Stimulated activated CD8-positive, alpha-beta memory T cell treated with anti-CD3 and anti-CD28 coated beads, Interleukin-4, amount 100 ng/mL, for 48 hours (primary cell): Measurements from ENCODE around the gene OR51T1.
"Not testable (repeated sequence)": the region's sequence is repeated elsewhere in the genome, so short reads cannot be mapped to it uniquely, and the experiment has no call there.

Source experiments
- DNase-seq: peaks from one replicate; pipeline ENCODE4 v3.0.0-alpha.2; 2020

Gene OR51T1, protein sequence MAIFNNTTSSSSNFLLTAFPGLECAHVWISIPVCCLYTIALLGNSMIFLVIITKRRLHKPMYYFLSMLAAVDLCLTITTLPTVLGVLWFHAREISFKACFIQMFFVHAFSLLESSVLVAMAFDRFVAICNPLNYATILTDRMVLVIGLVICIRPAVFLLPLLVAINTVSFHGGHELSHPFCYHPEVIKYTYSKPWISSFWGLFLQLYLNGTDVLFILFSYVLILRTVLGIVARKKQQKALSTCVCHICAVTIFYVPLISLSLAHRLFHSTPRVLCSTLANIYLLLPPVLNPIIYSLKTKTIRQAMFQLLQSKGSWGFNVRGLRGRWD

GRCh38 chr11:4881860-4882500 lies at the start of gene OR51T1:
TSS of gene OR51T1 (plus strand) at chr11:4881900. CDS start at chr11:4881900, 0 bp downstream.
- no peak for DNase-seq

GRCh38 chr11:4839851-4840549 lies 41.7 kb upstream of the OR51T1 start:
- no peak for DNase-seq

DNA sequence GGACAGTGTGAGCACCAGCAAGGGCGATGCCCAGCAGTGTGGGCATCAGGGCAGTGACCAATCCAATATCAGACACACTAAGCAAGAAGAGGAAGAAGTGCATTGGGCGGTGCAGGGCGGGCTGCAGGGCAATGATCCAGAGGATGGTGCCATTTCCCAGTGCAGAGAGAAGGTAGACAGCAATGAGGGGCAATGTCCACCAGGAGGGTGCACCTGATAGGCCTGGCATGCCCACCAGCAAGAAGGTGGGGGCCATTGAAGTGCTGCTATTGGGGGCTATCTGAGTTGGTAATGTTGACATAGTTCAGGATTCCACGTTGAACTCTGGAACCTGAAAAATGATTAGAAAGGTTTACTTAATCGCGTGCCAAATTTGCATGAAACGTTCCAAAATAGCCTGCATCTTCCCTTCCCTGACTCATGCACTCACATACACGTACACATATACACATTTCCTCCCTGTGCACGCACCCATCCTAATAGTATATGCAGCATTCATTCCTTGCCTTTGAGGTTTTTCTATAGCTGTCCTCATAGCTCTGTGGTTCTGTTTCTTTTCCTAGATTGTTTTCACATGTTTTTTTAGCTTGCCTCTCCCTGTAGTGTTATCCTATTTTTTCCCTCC lies 32.7 kb upstream of the OR51T1 start, which contains the start of gene OR51S1:
Gene OR51S1, minus strand, starts transcription at position 301 of the 625 bp plus-strand sequence. Its CDS starts 0 bp downstream, at position 301.
- no peak for DNase-seq

DNA sequence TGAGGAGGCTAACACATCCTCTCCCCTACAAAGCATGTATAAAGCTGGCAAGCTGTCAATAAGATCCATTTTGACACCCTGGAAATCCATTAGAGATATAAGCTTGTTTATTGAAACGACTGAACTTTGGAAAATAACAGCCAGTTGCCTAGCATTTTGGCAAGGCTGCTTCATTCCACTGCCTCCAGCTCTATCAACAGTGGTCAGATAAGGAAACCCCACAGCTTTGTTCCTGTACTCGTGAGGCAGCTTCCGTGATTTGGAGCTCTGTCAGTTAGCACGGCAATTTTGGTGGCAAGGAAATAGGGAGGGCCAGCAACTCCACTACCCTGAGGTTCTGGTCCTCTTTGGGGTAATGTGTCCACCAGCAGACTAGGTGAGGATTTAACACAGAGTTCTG lies 30.7 kb upstream of the OR51T1 start:
- DNase-seq: no peak

- DNase-seq: not testable (repeated sequence)
These were observed 27.4 kb upstream of the OR51T1 start for GRCh38 chr11:4854286-4854685.

GRCh38 chr11:4862447-4863236 lies 19.1 kb upstream of the OR51T1 start:
- DNase-seq: no peak

DNA sequence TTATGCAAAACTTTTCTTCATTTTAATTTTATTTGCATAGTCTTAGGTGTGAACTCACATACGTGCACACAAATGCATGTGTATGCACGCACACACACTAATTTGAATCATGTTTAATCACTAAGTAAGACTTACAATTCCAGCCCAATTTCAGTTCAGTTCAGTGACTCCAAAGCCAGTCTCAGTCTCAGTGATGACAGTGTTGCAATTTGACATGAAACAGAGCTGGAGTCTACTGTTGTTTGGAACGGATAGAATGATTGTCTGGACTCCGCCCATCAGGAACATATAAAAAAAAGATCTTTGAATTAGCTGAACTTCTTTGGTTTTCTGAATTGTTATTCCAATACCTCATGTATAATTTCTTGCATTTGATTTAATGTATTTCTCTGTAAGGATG lies 17.8 kb upstream of the OR51T1 start:
- DNase-seq: no peak

- no peak for DNase-seq
These were observed 15.8 kb upstream of the OR51T1 start for GRCh38 chr11:4865855-4866254.

DNA sequence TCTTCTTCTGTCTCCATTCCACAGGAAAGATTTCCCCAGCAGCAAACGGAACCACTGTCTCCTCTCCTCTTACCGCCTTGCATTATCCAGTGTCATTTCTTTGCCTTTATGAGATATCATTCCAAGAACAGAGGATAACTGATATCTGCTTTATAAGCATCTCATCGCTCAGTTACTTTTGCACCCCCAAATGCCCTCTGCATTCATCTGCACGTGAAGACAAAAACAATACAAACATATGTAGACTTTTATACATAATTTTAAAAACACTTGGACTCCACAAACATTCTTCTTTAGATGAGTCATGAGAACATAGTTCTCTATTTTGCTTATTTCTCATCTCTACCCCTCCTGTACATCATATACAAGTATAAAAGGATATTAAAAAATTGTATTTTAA lies 512 bp upstream of the OR51T1 start:
- DNase-seq: no peak

GRCh38 chr11:4882543-4882942 lies 843 bp downstream of the OR51T1 start:
- no peak for DNase-seq

DNA sequence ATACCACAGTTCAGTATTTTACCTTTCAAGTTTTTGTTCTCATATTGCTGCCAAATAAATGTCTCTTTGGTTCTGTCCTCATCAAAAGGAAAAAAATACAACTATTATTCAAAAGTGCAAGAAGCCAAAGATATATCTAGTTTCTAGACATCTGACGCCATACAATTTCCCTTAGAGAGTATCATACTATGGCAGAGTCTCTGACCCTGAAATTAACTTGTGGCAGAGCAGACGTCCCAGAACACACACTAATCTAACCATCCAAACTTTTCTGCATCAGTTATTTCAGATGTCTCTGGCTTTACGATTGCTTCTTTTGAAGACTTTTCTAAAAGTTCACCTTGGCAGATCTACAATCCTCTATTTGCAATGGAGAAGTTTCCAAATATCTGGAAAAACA lies 2.7 kb downstream of the OR51T1 start:
- no peak for DNase-seq

GRCh38 chr11:4886186-4886585 lies 4.5 kb downstream of the OR51T1 start:
- no peak for DNase-seq

GRCh38 chr11:4887591-4887990 lies 5.9 kb downstream of the OR51T1 start:
- DNase-seq: no peak

DNA sequence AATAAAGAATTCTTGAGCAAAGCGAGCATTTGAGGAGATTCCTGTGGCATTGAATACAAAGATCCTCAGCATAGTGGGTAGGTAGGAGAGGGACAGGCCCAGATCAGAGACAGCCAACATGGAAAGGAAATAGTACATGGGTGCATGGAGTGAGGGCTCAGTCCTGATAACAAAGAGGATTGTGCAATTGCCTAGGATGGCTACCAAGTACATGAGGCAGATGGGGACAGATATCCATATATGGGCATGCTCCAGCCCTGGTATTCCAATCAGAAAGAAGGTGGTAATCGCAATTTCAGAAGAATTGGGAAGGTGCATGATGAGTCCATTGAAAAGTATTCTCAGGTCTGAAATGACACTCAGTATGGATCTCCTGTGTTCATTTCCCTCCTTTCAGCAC lies 8.6 kb downstream of the OR51T1 start:
- DNase-seq: no peak

DNA sequence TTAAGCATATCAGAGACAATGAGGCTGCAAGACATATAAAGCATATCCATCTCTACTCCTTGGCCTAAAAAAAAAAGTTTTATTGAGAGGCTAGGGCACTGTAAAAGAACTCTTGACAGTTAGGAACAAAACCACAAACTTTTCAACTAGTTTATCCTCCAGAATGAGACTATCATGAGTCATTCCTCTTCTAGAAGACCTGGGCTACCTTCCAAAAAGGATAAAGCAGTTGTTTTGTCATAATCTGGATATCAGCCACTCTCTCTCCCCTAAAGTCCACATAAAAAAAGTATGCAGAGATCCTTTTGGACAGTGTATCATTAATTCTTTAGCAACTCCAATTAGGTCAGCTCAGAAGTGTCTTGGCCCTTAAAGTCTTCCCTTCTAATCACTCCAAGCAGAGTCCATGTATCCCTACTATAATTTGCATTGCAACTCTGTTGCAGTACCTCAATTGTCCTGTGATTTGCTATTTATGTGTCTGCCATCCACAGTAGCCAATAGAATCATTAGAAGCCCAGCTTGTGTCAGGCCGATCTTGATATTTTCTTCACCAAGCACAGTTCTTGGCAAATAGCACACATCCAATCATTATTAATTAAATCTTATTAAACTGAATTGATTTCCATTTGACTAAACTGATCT lies 10.4 kb downstream of the OR51T1 start:
- DNase-seq: no peak

DNA sequence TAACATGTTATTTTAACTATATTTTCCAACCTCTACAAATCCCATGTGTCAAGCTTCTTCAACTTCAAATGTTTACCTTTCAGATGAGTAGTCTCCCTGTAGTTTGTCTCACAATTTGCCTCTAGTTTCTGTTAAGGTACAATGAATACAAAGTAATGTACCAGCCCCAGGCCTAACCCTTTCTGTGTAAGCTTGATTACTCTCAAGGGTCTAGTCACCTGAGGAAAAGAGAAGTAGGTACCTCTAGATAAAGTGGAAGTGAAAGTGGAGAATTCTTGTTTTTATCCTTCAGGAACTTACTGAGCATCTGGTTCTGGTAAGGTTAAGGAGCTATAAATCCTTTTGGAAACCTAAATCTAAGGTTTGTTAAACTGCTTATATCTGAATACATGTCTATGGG lies 21.8 kb downstream of the OR51T1 start, which contains the start of gene OR51A7:
Gene OR51A7, plus strand, starts transcription at position 300 of the 400 bp plus-strand sequence. CDS start 3,587 bp downstream, outside the sequence.
- DNase-seq: no peak

- DNase-seq: no peak
These were observed 34.9 kb downstream of the OR51T1 start for GRCh38 chr11:4916581-4916980.

GRCh38 chr11:4919250-4919649 lies 37.5 kb downstream of the OR51T1 start, which contains the start of gene OR51G2:
TSS of gene OR51G2 (minus strand) at chr11:4919350. CDS start at chr11:4915663, 3,687 bp downstream.
- no peak for DNase-seq

GRCh38 chr11:4921796-4922195 lies 40.1 kb downstream of the OR51T1 start:
- DNase-seq: no peak

DNA sequence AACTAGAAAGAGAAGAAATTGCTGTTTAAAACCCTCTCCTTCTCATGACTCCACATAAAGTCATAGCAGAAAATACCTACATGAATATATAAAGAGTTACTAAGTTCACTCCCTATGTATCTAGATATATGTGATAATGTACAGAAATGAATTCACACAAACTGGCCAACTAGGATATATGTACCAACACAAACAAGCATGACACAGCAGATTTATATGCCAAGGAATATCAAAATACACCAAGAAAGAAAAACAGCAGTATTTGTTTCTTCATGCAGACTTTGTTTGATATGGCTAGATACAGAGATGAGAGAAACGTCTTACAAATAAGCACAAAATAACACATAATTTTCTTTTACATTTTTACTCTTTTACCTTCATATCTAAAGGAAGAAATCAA lies 40.6 kb downstream of the OR51T1 start:
- DNase-seq: no peak

GRCh38 chr11:4924239-4924638 lies 42.5 kb downstream of the OR51T1 start, which contains the start of gene OR51G1:
TSS of gene OR51G1 (minus strand) at chr11:4924339. CDS start at chr11:4924339, 0 bp downstream.
- no peak for DNase-seq

GRCh38 chr11:4926608-4927007 lies 44.9 kb downstream of the OR51T1 start:
- no peak for DNase-seq
